A204.1 (cell line): ENCODE measurements around the gene TM2D1.
"Not testable (repeated sequence)": the region's sequence is repeated elsewhere in the genome, so short reads cannot be mapped to it uniquely, and the experiment has no call there.

Source experiments
- FAIRE-seq: peaks from 2 replicates; lab custom pipeline; 2012; peaks lifted over from hg19 to GRCh38; lab: Jason Lieb, UNC

Gene TM2D1

DNA sequence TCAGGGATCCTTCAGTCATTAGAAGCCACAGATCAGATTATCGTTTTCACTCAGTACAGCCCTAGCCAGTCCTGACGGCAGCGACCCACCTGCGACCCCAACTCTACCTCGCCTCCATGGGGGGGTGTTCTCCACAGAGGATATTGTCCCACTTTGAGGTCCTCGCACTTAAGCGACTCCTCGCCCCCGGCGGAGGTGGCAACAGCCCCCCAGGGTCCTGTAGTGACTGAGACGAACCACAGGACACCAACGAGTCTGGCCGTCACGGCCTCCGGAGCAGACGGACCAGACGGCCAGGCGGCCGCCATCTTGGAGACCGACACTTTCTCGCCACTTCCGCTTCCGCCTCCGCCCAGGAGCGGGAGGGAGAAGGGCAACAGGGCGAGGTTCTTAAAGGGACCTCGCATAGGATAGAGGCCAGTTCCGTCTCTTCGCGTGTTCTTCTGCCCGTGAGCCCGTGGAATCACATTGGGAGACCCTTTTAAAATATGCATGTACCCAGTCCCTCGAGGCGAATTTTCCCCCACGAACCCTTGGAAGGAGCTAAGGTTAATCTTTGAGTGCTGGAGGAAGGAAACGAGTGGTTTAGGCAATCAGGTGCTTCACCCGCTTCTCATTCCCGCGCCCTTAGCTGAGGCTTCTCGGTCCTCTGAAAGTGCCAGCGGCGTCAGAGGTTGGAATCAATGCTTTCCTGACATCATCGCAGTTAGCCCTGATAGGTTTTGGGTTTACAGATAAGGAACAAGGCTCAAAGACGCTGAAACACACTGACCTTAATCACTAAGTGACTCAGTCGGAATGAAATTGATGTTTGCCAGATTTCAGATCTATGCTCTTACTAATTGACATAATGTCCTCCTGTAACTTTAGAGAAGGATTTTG lies at the start of gene TM2D1:
TM2D1 (minus strand) TSS at position 329 of the 882 bp plus-strand sequence; CDS start at position 308, 21 bp downstream.
- no peak for FAIRE-seq

- no peak for FAIRE-seq
Observed at GRCh38 chr1:61770131-61770530, 45.2 kb upstream of the TM2D1 start.

GRCh38 chr1:61757950-61758349 lies 33.0 kb upstream of the TM2D1 start:
- FAIRE-seq = no peak

GRCh38 chr1:61756773-61757172 lies 31.8 kb upstream of the TM2D1 start:
- no peak for FAIRE-seq

DNA sequence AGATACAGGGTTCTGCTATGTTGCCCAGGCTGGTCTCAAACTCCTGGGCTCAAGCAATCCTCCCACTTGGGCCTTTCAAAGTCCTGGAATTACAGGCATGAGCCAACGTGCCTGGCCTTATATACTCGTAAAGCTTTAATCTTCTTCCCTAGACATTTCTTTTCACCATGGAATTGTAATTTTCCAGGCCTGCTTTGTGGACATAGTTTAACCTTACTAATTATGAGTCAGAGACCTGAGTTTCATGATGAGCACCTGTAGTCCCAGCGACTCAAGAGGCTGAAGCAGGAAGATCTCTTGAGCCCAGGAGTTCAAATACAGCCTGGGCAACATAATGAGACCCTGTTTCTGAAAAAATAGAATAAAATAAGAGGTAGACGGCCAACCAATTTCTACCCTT lies 29.6 kb upstream of the TM2D1 start:
- FAIRE-seq = no peak

GRCh38 chr1:61753998-61754508 lies 29.1 kb upstream of the TM2D1 start:
- no peak for FAIRE-seq

DNA sequence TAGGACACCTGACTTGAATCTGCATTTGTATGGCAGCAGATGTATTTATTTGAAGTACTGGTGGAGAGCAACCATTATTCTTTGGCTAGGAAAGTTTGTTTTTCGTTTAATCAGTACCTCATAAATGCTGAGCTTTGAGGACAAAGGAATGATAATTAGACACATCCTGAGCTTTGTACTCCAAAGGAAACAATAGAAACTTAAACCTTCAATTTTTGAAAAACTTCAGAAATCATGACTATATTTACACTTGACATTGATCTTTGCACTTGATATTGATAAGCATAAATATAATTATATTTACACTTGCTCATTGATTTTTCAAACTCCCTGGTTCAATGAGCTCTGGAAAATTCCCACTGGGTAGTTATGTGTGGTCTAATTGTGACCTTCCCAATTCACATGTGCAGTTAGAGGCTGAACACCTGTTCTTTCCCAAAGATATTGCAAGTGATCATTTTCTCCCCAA lies 28.0 kb upstream of the TM2D1 start:
- FAIRE-seq = no peak

DNA sequence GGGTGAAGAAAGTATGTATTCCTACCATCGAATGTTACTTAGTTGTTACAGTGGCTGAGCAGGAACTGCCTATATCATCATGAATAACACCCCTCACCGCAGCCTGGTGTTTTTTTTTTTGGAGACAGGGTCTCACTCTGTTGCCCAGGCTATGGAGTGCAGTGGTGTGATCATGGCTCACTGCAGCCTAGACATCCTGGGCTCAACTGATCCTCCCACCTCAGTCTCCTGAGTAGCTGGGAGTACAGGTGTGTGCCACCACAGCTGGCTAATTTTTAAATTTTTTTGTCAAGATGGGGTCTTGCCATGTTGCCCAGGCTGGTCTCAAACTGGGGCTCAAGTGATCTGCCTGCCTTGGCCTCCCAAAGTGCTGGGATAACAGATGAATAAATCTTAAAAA lies 24.6 kb upstream of the TM2D1 start:
- no peak for FAIRE-seq

DNA sequence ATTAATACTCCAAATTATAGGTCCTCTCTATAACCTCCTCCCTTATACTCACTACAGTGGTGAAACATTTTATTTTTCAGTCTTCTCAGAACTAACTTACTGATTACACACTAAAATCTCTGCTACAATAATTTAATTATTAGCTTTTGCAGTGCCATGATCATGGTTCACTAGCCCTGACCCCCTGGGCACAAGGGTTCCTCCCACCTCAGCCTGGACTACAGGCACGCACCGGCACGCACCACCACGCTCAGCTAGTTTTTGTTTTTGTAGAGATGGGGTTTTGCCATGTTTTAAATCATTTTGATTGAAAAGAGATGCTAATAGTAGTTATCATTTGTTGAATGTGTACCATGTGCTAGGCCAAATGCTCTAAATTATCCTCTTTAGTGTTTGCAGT lies 23.6 kb upstream of the TM2D1 start:
- no peak for FAIRE-seq

- no peak for FAIRE-seq
Observed at GRCh38 chr1:61746813-61747212, 21.9 kb upstream of the TM2D1 start.

DNA sequence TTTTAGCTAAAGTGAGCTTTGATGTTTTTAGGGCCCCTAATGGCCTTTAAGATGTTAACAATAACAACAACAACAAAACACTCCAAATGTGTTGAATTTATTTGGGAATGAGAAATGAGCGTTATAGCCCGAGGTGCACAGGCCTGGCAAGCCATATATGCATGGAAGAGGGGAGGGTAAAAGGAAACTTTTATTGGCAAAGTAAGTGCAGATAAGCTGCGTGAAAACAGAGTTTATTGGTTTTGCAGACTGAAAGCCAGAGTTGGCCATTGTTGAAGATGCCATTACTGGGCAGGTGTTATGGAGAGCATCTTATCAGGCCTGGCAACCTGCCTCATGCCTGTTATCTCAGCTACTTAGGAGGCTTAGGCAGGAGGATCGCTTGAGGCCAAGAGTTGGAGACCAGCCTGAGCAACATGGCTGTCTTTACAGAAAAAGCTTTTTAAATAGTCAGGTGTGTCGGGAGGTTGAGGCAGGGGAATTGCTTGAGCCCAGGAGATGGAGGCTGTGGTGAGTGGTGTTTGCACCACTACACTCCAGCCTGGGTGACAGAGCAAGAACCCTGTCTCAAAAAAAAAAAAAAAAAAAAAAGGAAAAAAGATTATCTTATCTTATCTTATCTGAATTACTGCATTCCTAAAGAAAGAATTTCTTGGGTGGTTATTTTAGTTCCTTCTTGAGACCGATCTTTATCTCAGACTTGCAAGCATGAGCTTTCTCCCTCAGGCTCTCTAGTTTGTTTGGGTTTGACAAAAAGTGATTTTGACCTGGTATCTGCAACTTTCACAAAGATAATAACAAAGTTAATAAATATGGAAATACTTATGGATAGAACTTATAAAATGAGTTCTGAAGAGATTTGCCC lies 19.0 kb upstream of the TM2D1 start:
- no peak for FAIRE-seq

- FAIRE-seq = no peak
Observed at GRCh38 chr1:61743431-61743705, 18.4 kb upstream of the TM2D1 start.

DNA sequence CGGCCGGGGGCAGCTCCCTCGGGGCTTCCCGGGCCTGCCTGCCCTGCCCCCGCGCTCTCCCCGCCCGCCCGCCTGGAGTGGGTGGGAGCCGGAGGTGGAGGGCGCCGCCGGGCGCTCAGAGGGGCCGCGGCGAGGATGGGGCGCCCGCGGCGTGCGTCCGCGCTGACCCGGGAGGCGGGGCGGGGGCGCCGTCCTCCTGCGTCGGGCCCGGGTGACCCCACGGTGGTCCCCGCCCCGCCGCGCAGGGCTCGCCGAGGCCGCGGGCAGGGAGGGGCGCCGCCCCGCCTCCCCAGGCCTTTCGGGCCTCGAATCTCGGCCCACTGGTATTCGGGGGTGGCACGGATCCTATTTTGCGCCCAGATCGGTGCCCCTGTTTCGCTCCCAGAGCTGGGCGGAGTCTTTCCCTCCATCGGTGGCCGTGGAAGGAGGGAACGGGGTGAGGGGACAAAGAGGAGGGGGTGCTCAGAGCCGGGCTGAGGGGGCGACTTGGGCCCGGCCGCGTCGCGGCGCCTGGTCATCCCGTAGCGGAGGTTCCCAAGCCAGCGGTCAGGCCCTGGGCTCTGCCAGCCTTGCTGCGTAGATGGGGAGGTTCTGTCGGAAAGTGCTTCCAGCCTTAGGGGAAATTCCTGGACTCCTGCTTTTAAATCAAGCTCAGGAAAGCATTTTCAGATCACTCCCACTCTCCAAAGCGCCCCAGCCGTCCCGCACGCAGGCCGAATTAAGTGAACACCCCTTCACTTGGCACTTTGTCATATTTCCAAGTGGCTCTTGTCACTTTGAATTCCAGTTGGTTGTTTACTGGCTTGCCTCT lies 17.9 kb upstream of the TM2D1 start:
- no peak for FAIRE-seq

- no peak for FAIRE-seq
Observed at GRCh38 chr1:61741711-61742619, 17.0 kb upstream of the TM2D1 start, which contains the start of gene PATJ. PATJ (plus strand) TSS chr1:61742480; CDS start chr1:61762893, 20,413 bp downstream.

DNA sequence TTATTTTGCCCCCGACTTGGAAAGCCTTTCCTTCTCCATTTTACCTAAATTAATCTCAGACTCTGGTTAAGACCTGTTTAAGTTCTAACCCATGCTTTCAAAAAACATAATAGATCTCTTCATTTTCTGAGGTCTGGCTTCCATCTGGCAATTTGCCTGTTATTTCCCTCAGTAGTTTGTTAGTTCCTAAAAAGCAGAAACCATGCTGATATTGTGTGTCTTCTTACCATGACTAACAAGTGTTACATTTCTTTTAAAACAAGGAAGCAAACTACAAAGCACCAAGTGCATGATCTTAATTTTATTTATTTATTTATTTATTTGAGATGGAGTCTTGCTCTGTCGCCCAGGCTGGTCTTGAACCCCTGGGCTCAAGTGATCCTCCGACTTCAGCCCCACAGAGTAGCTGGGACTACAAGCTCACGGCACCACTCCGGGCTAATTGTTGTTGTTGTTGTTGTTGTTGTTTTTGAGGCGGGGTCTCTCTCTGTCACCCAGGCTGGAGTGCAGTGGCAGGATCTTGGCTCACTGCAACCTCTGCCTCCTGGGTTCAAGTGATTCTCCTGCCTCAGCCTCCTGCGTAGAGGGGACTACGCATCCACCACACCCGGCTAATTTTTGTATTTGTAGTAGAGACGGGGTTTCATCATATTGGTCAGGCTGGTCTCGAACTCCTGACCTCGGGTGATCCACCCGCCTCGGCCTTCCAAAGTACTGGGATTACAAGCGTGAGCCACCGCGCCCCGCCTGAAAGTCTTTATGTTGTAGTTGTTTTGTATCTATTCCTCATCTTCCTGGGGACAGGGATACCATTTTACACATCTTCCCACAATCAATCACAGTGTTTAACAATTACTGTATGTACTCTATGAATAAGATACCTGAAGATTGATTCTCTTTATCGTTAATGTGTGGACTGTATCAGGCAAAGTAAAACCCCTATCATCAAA lies 16.1 kb upstream of the TM2D1 start:
- FAIRE-seq = no peak

- FAIRE-seq = no peak
Observed at GRCh38 chr1:61732726-61733125, 7.8 kb upstream of the TM2D1 start.

DNA sequence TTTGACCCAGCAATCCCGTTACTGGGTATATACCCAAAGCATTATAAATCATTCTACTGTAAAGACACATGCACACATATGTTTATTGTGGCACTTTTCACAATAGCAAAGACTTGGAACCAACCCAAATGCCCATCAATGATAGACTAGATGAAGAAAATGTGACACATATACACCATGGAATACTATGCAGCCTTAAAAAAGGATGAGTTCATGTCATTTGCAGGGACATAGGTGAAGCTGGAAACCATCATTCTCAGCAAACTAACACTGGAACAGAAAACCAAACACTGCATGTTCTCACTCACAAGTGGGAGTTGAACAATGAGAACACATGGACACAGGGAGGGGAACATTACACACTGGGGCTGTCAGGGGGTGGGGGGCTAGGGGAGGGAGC lies 5.7 kb upstream of the TM2D1 start:
- FAIRE-seq = not testable (repeated sequence)

GRCh38 chr1:61727544-61727943 lies 2.6 kb upstream of the TM2D1 start:
- FAIRE-seq = no peak

GRCh38 chr1:61724506-61724812 lies 482 bp downstream of the TM2D1 start:
- no peak for FAIRE-seq
